ENCODE data around the gene TSPAN2.
"Not testable (repeated sequence)": the region's sequence is repeated elsewhere in the genome, so short reads cannot be mapped to it uniquely, and the experiment has no call there.

Gene TSPAN2

GRCh38 chr1:115031595-115031994 lies 57.7 kb downstream of the TSPAN2 start:
- no peak for DNase-seq

GRCh38 chr1:115029526-115029925 lies 59.8 kb downstream of the TSPAN2 start, which contains the start of gene TSHB:
TSHB (plus strand) TSS chr1:115029826; CDS start chr1:115033363, 3,537 bp downstream.
- DNase-seq: no peak

- no peak for DNase-seq
Measured at GRCh38 chr1:115023593-115023992, 65.7 kb downstream of the TSPAN2 start.

- no peak for DNase-seq
Measured at GRCh38 chr1:115021145-115021544, 68.2 kb downstream of the TSPAN2 start.

- DNase-seq: not testable (repeated sequence)
Measured at GRCh38 chr1:115019549-115019948, 69.8 kb downstream of the TSPAN2 start.

- no peak for DNase-seq
Measured at GRCh38 chr1:115013792-115014191, 75.5 kb downstream of the TSPAN2 start.

GRCh38 chr1:115012434-115012833 lies 76.9 kb downstream of the TSPAN2 start:
- DNase-seq: no peak

GRCh38 chr1:115012006-115012405 lies 77.3 kb downstream of the TSPAN2 start:
- no peak for DNase-seq

GRCh38 chr1:115006191-115006590 lies 83.1 kb downstream of the TSPAN2 start:
- DNase-seq: no peak
